GM19455 (cell line): ENCODE data around the gene SLC6A6.
"Not testable (repeated sequence)": the region's sequence is repeated elsewhere in the genome, so short reads cannot be mapped to it uniquely, and the experiment has no call there.

Experiments used
- ATAC-seq: cut with Tn5 transposase; IDR thresholded peaks from one replicate; pipeline ENCODE4 v1.9.1; 2021; ENCODE audit not compliant: unreplicated experiment

SLC6A6 gene

GRCh38 chr3:14503706-14504065 lies 101.3 kb downstream of the SLC6A6 start:
- ATAC-seq: no peak

GRCh38 chr3:14505001-14505802 lies 102.8 kb downstream of the SLC6A6 start:
- ATAC-seq: no peak

- no peak for ATAC-seq
These were observed 103.5 kb downstream of the SLC6A6 start for GRCh38 chr3:14505803-14506500.

GRCh38 chr3:14506626-14507304 lies 104.4 kb downstream of the SLC6A6 start:
- no peak for ATAC-seq

GRCh38 chr3:14507305-14507741 lies 104.9 kb downstream of the SLC6A6 start:
- no peak for ATAC-seq

GRCh38 chr3:14507757-14508504 lies 105.5 kb downstream of the SLC6A6 start:
- no peak for ATAC-seq

GRCh38 chr3:14508505-14508819 lies 106.1 kb downstream of the SLC6A6 start:
- no peak for ATAC-seq

- no peak for ATAC-seq
These were observed 106.8 kb downstream of the SLC6A6 start for GRCh38 chr3:14508966-14509795.

- no peak for ATAC-seq
These were observed 107.3 kb downstream of the SLC6A6 start for GRCh38 chr3:14509796-14510100.

GRCh38 chr3:14510838-14511622 lies 108.6 kb downstream of the SLC6A6 start:
- ATAC-seq: no peak

GRCh38 chr3:14511623-14512280 lies 109.3 kb downstream of the SLC6A6 start:
- ATAC-seq: no peak

GRCh38 chr3:14512281-14512941 lies 110.0 kb downstream of the SLC6A6 start:
- no peak for ATAC-seq

- ATAC-seq: no peak
These were observed 110.5 kb downstream of the SLC6A6 start for GRCh38 chr3:14512942-14513327.

- no peak for ATAC-seq
These were observed 111.3 kb downstream of the SLC6A6 start for GRCh38 chr3:14513566-14514322.

GRCh38 chr3:14514323-14514720 lies 111.9 kb downstream of the SLC6A6 start:
- ATAC-seq: no peak

GRCh38 chr3:14515526-14515925 lies 113.1 kb downstream of the SLC6A6 start:
- ATAC-seq: not testable (repeated sequence)

GRCh38 chr3:14516738-14517345 lies 114.4 kb downstream of the SLC6A6 start:
- no peak for ATAC-seq
